NCI-H146 treated with DMSO at 0.1 percent for 48 hours (cell line): ENCODE data around the gene SLC5A10.

ENCODE experiments used
- DNase-seq: peaks from one replicate; lab custom pipeline; 2025; ENCODE audit not compliant: unreplicated experiment; lab: John Stamatoyannopoulos, UW

SLC5A10 gene

DNA sequence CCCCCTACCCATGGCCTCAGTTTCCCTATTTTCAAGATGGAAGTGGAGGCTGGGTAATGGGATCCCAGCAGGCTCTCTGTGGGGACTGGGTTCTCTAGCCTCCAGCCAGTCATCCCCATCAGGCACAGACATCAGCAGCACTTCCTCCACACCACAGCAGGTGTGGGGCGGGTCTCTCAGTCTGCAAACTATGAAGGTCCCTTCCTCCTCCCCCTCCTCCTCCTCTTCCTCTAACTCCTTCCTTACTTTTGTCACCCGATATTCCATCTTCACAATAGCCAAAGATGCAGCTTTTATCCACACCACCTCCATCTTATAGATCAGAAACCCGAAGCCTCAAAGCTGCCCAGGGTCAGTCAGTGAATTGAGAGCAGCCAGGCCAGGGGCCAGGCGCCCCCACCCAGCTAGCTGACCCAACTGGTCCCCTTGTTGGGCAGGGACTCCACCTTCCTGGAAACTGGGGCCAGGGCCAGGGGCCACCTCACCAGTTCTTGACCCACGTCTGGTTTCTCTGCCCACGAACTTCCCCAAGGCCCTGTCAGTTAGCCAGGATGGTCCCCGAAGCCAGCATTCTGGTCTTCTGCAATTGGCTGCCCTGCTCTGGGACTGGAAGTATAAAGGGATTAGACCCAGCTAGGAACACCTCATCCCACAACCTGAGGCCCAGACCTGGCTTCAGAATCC is 50.1 kb downstream of the SLC5A10 start:
- DNase-seq: no peak

DNA sequence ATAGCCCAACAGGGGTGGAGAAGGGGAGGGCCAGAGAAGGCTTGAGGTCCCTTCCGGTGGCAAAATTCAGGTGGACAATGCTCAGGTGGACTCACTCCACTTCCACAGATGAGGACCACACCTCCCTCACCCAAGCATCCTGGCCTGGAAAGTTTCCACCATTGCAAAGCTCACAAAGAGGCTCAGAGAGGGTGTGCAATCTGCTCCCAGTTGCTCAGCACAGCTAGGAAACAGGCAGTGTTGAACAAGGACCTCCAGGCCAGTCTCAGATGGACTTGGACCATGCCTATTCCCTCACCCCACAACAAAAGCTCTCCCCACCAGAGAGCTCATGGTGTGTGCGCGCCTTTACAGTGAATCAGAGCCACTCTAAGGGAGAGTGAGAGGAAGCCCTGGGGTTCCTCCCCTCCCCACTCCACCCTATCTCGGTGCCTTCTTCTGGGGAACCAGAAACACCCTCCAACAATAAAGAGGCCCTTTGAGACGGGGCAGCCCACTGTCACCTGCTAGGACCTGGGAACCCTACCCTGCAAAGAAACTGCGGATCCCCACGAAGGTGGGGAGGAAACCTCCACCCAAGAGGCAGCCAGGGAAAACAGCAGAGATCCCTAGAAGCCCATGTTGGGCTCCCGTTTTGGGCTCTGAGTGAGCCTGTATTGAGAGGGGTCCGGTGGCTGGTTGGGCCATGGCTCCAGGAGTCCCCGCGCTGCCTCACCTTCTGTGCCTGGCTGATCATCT is 51.0 kb downstream of the SLC5A10 start:
- DNase-seq: no peak

DNA sequence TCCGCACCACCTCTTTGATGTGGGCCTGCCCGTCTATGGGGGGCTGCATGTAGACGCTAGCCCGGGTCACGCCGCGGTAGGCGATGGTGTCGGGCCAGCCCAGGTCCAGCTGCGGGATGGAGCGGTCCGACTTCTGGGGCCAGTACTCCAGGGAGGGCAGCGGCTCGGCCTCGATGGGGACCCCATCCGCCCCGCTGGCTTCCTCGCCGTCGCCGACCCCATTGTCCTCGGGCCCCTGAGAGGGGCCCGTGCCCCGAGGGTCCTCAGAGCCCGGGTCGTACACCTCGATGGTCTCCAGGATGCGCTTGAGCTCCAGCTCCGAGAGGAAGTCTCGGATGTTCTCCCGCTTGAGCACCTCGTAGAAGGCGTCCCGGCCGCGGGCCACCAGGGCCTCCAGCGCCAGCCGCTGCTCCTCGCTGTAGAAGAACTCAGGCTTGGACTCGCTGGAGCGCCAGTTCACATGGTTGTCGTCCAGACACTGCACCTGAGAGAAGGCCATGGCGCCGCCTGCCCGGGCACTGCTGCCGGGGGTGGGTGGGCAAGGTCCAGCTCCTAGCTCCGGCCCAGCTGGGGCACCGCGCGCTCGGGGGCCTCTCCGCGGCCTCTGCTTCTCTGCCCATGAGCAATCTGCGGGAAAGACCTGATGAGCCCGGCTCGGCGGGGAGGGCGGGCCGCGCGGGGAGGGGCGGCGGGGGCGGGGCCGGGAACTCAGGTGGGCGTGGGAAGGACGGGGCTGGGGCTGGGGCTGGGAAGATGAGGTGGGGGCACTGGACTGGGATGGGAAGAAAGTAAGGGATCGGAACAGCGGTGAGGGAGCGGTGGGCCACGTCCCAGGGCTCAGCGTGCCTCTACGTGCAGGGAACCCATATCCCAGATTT is 51.8 kb downstream of the SLC5A10 start:
- DNase-seq: peak; percentile 18

GRCh38 chr17:19004421-19005136 is 52.6 kb downstream of the SLC5A10 start, which contains the start of gene FAM83G:
FAM83G (minus strand) TSS chr17:19004764; CDS start chr17:19004041, 723 bp downstream.
- peak; percentile 40 for DNase-seq

- no peak for DNase-seq
These were observed 53.3 kb downstream of the SLC5A10 start for GRCh38 chr17:19005137-19005773.

DNA sequence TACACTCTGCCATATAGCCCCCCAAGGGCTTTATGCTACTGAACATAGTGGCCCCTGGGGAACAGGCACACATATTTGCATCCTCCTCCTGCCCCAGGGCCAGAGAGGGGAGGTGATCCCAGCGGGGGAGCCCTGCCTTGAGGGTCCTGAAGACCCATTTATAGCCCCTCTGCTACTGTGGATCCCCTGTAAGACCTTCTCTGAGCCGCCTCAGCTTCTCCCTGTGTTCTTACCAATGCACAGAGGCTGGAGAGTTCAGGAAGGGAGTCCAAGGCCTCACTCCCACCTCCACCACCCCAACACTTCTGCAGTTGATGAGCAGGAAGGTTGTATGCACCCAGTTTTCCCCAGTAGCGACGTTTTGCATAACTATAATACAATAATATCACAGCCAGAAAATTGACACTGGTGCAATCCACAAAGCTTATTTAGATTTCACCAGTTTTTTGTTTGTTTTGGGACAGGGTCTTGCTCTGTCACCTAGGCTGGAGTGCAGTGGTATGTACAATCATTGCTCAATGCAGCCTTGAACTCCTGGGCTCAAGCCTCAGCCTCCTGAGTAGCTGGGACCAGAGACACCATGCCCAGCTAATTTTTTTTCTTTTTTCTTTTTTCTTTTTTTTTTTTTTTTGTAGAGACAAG is 53.9 kb downstream of the SLC5A10 start:
- no peak for DNase-seq

DNA sequence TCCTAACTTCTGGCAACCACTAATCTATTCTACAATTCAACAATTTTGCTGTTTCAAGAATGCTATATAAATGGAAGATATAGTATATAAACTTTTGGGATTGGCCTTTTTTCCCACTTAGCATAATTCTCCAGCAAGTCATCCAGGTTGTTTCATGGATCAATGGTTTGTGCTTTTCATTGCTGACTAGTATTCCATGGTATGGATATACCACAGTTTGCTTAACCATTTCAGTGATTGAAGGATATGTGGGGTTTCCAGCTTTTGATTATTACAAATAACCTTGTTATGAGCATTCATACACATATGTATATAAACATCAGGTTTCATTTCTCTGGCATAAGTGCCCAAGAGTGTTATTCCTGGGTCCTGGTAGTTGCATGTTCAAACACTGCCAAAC is 54.7 kb downstream of the SLC5A10 start:
- no peak for DNase-seq

GRCh38 chr17:19009970-19010369 is 58.0 kb downstream of the SLC5A10 start:
- no peak for DNase-seq

DNA sequence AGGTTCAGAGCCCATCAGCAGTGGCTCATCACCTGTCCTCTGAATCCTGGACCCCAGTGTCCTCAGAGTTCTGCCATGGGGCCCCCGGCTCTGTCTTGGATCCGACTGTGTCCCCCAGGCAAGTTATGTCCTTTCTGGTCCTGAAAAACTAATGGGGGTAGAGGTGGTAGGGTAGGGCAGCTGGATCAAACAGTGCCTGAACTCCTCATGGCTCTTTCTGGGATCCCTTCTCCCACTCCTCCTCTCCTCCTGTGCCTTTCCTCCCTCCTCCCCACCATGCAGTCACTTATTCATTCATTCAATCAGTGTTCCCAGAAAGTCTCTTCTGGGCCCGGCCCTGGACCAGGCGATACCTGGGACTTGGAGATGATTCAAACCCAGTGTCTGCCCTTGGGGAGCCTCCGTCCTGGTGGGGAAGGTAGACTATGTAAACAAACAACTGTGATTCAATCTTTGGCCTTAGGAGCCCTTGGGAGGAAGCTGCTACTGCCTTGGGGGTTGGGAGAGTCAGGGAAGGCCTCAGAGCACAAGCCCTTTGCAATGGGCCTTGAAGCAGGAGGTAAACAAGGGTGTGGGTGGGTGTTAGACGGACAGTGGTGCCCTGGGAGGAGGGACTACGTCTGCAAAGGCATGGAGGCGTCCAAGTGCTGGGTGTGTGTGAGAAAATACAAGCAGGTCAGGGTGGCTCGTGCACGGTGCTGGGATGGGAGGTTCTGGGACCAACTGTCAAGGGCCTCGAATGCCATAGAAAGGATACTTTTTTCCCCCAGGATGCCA is 59.0 kb downstream of the SLC5A10 start:
- DNase-seq: no peak

GRCh38 chr17:19011581-19011980 is 59.6 kb downstream of the SLC5A10 start:
- no peak for DNase-seq

DNA sequence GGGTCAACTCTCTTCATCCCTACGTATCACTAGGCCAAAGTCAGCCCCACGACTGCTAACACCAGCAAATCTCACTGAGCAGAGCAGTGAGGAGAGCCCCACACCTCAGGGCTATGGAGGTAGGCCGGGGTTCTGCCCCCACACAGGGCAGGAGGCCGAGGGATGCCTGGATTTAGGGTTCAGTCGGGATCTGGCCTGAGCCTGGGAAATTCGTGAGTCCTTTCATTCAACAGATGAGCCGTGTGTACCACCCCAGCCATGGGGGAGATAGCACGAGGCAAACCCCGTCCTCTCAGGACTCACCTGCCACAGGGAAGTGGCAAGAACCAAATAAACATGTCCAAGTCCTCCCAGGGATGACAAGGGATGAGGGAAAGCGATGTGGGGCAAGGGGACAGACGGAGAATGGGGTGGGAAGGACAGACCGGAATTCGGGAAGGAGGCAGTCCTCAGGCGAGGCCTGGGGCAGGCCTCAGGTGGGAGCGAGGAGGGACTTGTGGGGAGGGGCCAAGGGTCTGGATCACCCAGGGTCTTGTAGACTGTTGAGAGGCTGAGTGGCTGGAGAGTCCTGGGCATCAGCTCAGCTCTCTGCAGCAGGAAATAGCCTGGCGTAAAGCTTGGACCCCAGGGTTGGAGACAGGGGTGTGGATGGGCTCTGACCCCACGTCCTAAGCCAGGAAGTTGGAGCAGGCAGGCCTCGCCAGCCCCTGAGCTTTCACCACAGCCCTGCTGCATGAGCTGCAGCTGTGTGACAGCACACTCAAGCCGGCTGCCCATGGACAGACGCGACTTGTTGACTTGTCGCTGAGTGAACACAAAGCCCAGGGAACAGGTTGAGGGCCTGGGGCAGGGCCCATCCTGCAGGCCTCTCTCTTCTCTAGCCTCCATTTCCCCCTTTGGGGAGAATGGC is 60.5 kb downstream of the SLC5A10 start:
- no peak for DNase-seq

GRCh38 chr17:19013226-19013625 is 61.3 kb downstream of the SLC5A10 start:
- DNase-seq: no peak

GRCh38 chr17:19013806-19014627 is 62.1 kb downstream of the SLC5A10 start:
- DNase-seq: no peak

DNA sequence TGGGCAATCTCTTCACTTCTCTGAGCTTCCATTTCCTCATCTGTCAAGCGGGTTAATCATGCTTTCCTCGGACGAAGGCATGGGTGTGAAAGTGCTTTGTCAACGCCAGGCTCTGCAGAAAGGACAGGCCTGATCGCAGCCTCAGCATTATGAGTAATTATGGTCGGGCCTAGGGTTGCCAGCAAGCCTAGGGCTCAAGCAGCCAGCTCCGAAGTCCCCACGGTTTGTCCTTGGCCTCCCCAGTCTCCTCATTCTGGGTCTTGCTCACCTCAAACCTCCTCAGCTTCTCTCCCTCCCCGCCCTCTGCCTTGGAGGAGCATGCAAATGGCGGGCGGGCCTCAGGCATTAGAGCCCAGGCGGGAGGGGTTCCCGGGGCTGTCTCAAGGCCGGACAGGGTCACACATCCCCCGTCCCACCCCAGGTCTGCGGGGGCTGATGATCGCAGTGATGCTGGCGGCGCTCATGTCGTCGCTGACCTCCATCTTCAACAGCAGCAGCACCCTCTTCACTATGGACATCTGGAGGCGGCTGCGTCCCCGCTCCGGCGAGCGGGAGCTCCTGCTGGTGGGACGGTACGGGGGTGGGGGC is 62.8 kb downstream of the SLC5A10 start:
- DNase-seq: no peak

DNA sequence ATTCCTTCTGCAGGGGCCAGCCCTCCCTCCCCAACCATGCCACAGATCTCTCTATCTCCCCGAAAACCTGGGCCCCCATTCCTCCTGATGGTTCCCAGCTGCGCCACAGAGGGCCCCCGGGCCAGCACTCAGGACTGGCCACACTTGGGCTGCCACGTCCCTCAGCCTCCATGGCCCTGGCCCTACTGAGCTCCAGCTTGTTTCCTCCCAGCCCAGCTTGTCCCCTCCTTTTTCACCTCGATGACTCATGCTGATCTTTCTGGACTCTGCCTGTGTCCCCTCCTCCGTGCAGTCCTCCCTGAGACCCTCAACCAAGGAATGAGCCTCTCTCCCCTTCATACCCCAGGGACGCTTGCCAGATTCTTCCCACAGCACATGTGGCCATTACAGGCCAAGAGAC is 63.5 kb downstream of the SLC5A10 start:
- no peak for DNase-seq

DNA sequence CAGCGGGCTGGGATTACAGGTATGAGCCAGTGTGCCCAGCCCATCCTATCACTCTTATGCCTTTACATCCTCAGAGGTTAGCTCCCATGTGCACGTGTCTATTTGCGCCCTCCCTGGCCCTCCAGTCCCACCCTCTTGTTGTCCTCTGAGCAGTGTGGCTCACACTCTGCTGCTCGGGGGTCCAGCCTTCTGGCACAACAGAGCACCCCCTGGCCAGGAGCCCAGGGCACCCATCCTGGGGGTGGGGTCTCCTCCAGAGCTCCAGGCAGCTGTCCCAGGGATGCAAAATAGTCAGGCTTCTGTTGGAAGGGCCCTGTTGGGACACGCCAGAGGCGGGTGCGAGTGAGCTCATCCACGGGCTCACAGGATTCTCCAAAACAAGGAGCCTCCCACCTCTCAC is 64.3 kb downstream of the SLC5A10 start:
- DNase-seq: no peak

- no peak for DNase-seq
These were observed 64.9 kb downstream of the SLC5A10 start for GRCh38 chr17:19016881-19017280.
